Breast epithelium (tissue), 4 donors: ENCODE results near the gene TOLLIP. TPM values are rescaled to one million over a fixed set of nuclear protein-coding genes. Genes with fewer than 3 reads are reported as not detected.

Experiments used
- DNase-seq, 2 donors: peaks; one replicate each; pipeline ENCODE4 v3.0.0-alpha.2; 2019; ENCODE audit warnings: low spot score in 2 of 2
- H3K27ac ChIP-seq, 2 donors: fragments of 200-600 bp; sonication (generic) in 1 of 2; one replicate each; pipeline ENCODE4 v1.5.1; 2016 to 2019; ENCODE audit warnings: mild to moderate bottlenecking in 1 of 2
- H3K27me3 ChIP-seq, 2 donors: fragments of 200-600 bp; sonication (generic) in 1 of 2; one replicate each; pipeline versions ENCODE4 v1.5.1 to v1.6.0; 2017 to 2019; ENCODE audit warnings: control low read depth in 1 of 2, mild to moderate bottlenecking in 1 of 2
- H3K36me3 ChIP-seq: fragments of 200-600 bp; one replicate; pipeline ENCODE4 v1.5.1; 2019
- H3K4me1 ChIP-seq, 2 donors: fragments of 200-600 bp; sonication (generic); one replicate each; pipeline ENCODE4 v1.5.1; 2016 to 2019; ENCODE audit warnings: control low read depth in 1 of 2
- H3K4me3 ChIP-seq, 3 donors: fragments of 200-600 bp; sonication (generic); 1 replicate in 2 of 3; 2 replicates in 1 of 3; pipeline ENCODE4 v1.5.1; 2016 to 2019; ENCODE audit warnings: mild to moderate bottlenecking in 3 of 3, moderate library complexity in 2 of 3
- H3K9me3 ChIP-seq, 2 donors: fragments of 200-600 bp; sonication (generic) in 1 of 2; one replicate each; pipeline ENCODE4 v1.5.1; 2016 to 2019; ENCODE audit warnings: control low read depth in 1 of 2
- CTCF ChIP-seq, 3 donors: fragments of 450-650 bp; IDR thresholded peaks; one replicate each; pipeline ENCODE4 v1.5.1; 2016 to 2017; ENCODE audit warnings: antibody characterized with exemption in 3 of 3, mild to moderate bottlenecking in 3 of 3, moderate library complexity in 3 of 3
- POLR2A ChIP-seq: fragments of 450-650 bp; IDR thresholded peaks from one replicate; pipeline ENCODE4 v1.6.1; 2016; ENCODE audit warnings: antibody characterized with exemption, mild to moderate bottlenecking, moderate library complexity
- POLR2AphosphoS5 ChIP-seq, 3 donors: sonication (generic); formaldehyde crosslinking; IDR thresholded peaks; one replicate each; pipeline ENCODE4 v1.6.1; 2017; ENCODE audit warnings: antibody characterized with exemption in 3 of 3
- intact Hi-C: fragments of 100-400 bp; cut with DNase I; formaldehyde crosslinking; loops from one replicate; pipeline ENCODE4 v1.15.1; 2023; ENCODE audit warnings: low total_unique reads
- total RNA-seq, 3 donors: library from RNA; depleted of rRNA; stranded (reverse); fragments of >200 nt; gene quantifications; one replicate each; pipeline ENCODE4 v1.1.0, GENCODE V29; 2016

TOLLIP gene
- total RNA-seq, 3 donors from 2014 or later, result 32.8 to 47.2 (median 41.0) TPM

GRCh38 chr11:1301220-1302000 lies 8.0 kb downstream of the TOLLIP start:
- H3K4me1 ChIP-seq, result peaks cover 0 to 31% of the 10 kb centered on the region in 2 donors
- intact Hi-C loops, result no loop called here

GRCh38 chr11:1300569-1301187 lies 8.8 kb downstream of the TOLLIP start:
- Histone ChIP-seq H3K4me3 (no peak overlapping the region), H3K27ac (no peak overlapping the region), H3K4me1 (peaks cover 0 to 31% of the 10 kb centered on the region in 2 donors), H3K9me3 (no peaks in the 10 kb centered on the region), H3K36me3 (no peaks in the 10 kb centered on the region), H3K27me3 (no peaks in the 10 kb centered on the region)
- no peak for TF ChIP-seq POLR2A
- TF ChIP-seq POLR2AphosphoS5 (IDR thresholded peaks at IDR 0.05), result no peak
- TF ChIP-seq CTCF (IDR thresholded peaks at IDR 0.05), result no peak
- peak in 1 of 2 donors; percentile 15 for DNase-seq
- intact Hi-C loops, result no loop called here

More at GRCh38 chr11:1301220-1302000, 8.0 kb downstream of the TOLLIP start:
- Histone ChIP-seq H3K9me3 (no peaks in the 10 kb centered on the region), H3K27ac (no peak overlapping the region), H3K27me3 (no peaks in the 10 kb centered on the region), H3K36me3 (no peaks in the 10 kb centered on the region), H3K4me3 (no peak overlapping the region)
- DNase-seq, result peak in 1 of 2 donors; percentile 10
- TF ChIP-seq POLR2AphosphoS5 (IDR thresholded peaks at IDR 0.05), result no peak
- no peak for TF ChIP-seq POLR2A
- TF ChIP-seq CTCF (IDR thresholded peaks at IDR 0.05), result no peak

- DNase-seq, result peak in 1 of 2 donors; percentile 11
- H3K27me3 ChIP-seq, result no peaks in the 10 kb centered on the region
- TF ChIP-seq POLR2A, result no peak
- H3K4me1 ChIP-seq, result peaks cover 0 to 31% of the 10 kb centered on the region in 2 donors
- H3K27ac ChIP-seq, result no peak overlapping the region
- no peak overlapping the region for H3K4me3 ChIP-seq
- no peaks in the 10 kb centered on the region for H3K36me3 ChIP-seq
- intact Hi-C loops, result no loop called here
- H3K9me3 ChIP-seq, result no peaks in the 10 kb centered on the region
Measured at GRCh38 chr11:1300121-1300520, 9.3 kb downstream of the TOLLIP start.

- no peaks in the 10 kb centered on the region for H3K9me3 ChIP-seq
- H3K36me3 ChIP-seq, result no peaks in the 10 kb centered on the region
- peak overlapping the region; percentile 27 to 46 for H3K27ac ChIP-seq
- no peak overlapping the region for H3K4me3 ChIP-seq
- H3K27me3 ChIP-seq, result no peaks in the 10 kb centered on the region
- DNase-seq, result peak; percentile 17 to 52
- TF ChIP-seq POLR2AphosphoS5 (IDR thresholded peaks at IDR 0.05) (peak in 1 of 3 donors; percentile 11), CTCF (IDR thresholded peaks at IDR 0.05) (no peak), POLR2A (no peak)
- intact Hi-C loops, result no loop called here
- peaks cover 0 to 31% of the 10 kb centered on the region in 2 donors for H3K4me1 ChIP-seq
Measured at GRCh38 chr11:1299621-1300020, 9.8 kb downstream of the TOLLIP start.

- Histone ChIP-seq H3K9me3 (no peaks in the 10 kb centered on the region), H3K27ac (peak overlapping the region; percentile 64 to 69), H3K36me3 (no peaks in the 10 kb centered on the region), H3K4me1 (peaks cover 0 to 31% of the 10 kb centered on the region in 2 donors), H3K4me3 (peak overlapping the region in 1 of 3 donors; percentile 42), H3K27me3 (no peaks in the 10 kb centered on the region)
- intact Hi-C loops, result no loop called here
- DNase-seq, result peak; percentile 83 to 84
- no peak for TF ChIP-seq CTCF (IDR thresholded peaks at IDR 0.05)
- no peak for TF ChIP-seq POLR2A
- peak; percentile 32 to 85 (median 50) for TF ChIP-seq POLR2AphosphoS5 (IDR thresholded peaks at IDR 0.05)
Measured at GRCh38 chr11:1298695-1299492, 10.5 kb downstream of the TOLLIP start.
